Transverse colon (tissue), 4 donors: ENCODE results near the gene INSYN2B. TPM values are rescaled to one million over a fixed set of nuclear protein-coding genes. Genes with fewer than 3 reads are reported as not detected.

ENCODE experiments used
- DNase-seq: peaks from one replicate; pipeline ENCODE4 v3.0.0-alpha.2; 2019
- H3K27ac ChIP-seq, 4 donors: fragments of 200-600 bp; sonication (generic); 2 replicates each; pipeline ENCODE4 v1.5.1; 2016 to 2018; ENCODE audit warnings: inconsistent platforms in 4 of 4
- H3K27me3 ChIP-seq: fragments of 200-600 bp; sonication (generic); 2 replicates; pipeline ENCODE4 v1.5.1; 2017; ENCODE audit warnings: inconsistent platforms
- H3K36me3 ChIP-seq, 4 donors: fragments of 200-600 bp; sonication (generic); 2 replicates each; pipeline ENCODE4 v1.5.1; 2017 to 2019; ENCODE audit warnings: inconsistent platforms in 4 of 4
- H3K4me1 ChIP-seq, 4 donors: fragments of 200-600 bp; sonication (generic); 2 replicates each; pipeline ENCODE4 v1.5.1; 2017 to 2020; ENCODE audit warnings: inconsistent platforms in 4 of 4
- H3K4me3 ChIP-seq, 4 donors: fragments of 200-600 bp; sonication (generic); 1 replicate in 1 of 4; 2 replicates in 3 of 4; pipeline versions ENCODE4 v1.5.1 to v1.6.1; 2017 to 2019; ENCODE audit warnings: inconsistent platforms in 4 of 4
- H3K9me3 ChIP-seq, 2 donors: fragments of 200-600 bp; sonication (generic); 2 replicates each; pipeline ENCODE4 v1.5.1; 2017 to 2019; ENCODE audit warnings: inconsistent platforms in 2 of 2
- EP300 ChIP-seq: sonication (generic); formaldehyde crosslinking; IDR thresholded peaks from one replicate; pipeline ENCODE4 v1.6.1; 2017; ENCODE audit warnings: antibody characterized with exemption, low read depth
- POLR2A ChIP-seq: fragments of 450-650 bp; IDR thresholded peaks from one replicate; pipeline ENCODE4 v1.6.1; 2016; ENCODE audit warnings: antibody characterized with exemption, mild to moderate bottlenecking, moderate library complexity
- POLR2AphosphoS5 ChIP-seq, 3 donors: sonication (generic); formaldehyde crosslinking; IDR thresholded peaks; one replicate each; pipeline ENCODE4 v1.6.1; 2016; ENCODE audit warnings: antibody characterized with exemption in 3 of 3
- WGBS, 2 donors: methylation state at CpG; one replicate each; pipeline ENCODE4 v1.1.5; 2018; ENCODE audit warnings: low coverage in 1 of 2; 5-methylcytosine and 5-hydroxymethylcytosine counted together
- in situ Hi-C, 4 donors: fragments of 200-750 bp; cut with MboI; loops; one replicate each; pipeline versions ENCODE4 v1.15.0 to v1.15.1; 2017; ENCODE audit warnings: low sequenced_read_pairs in 3 of 4, low pct_ligation_motif_present in 1 of 4, low pct_unique_long_range_greater_than_20kb in 1 of 4
- intact Hi-C: fragments of 100-400 bp; cut with DNase I; formaldehyde crosslinking; loops from one replicate; pipeline ENCODE4 v1.15.1; 2023; ENCODE audit warnings: low total_unique reads
- total RNA-seq, 4 donors: library from RNA; depleted of rRNA; stranded (reverse); fragments of >200 nt; gene quantifications; one replicate each; pipeline ENCODE4 v1.1.0, GENCODE V29; 2016
- TF ChIP-seq, protein P1 (sequence below), 5 experiments: fragments of 200-600 bp in 3 of 5; fragments of 450-650 bp in 2 of 5; sonication (generic) in 3 of 5; IDR thresholded peaks; 1 replicate in 2 of 5; 2 replicates in 3 of 5; pipeline ENCODE4 v1.5.1; 2016 to 2017; ENCODE audit warnings: antibody characterized with exemption in 5 of 5, inconsistent platforms in 3 of 5, mild to moderate bottlenecking in 2 of 5, moderate library complexity in 1 of 5

The INSYN2B gene
- total RNA-seq, 4 donors from 2014 or later, result not detected

DNA sequence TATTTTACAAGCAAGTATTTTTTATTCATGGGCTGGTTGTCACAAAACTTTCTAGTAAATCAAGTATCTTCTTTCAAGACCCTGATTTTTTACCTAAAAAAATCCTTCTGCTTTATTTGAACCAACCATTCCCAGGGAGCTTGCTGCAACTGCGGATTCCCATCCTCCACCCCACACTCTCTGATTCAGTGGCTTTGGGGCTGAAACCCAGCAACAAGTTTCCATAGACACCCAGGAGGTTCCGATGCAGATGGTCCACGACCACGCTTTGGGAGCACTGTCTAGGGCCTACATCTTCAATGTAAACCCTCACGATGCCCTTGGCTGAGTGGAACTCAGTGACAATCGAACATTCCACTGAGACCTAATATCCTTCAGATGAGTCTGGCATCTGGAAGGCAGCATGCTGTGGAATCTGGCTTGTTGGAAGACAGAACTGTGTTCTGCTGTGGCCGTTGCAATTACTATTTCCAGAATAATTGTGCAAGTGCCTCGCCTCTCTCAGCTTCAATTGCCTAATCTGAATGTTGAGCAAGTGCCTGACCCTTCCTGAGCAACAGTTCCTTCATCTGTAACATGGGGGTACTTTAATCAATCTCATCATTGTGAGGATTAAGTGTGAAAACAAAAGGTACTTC is 105.1 kb downstream of the INSYN2B start:
- in situ Hi-C loops, result no loop called here
- no peak for DNase-seq
- 73 to 80% methylated on average over 5 to 8 of the region's 8 CpGs for WGBS, 2 donors
- H3K36me3 ChIP-seq, result no peaks in the 10 kb centered on the region
- no peaks in the 10 kb centered on the region for H3K27me3 ChIP-seq
- H3K9me3 ChIP-seq, result no peaks in the 10 kb centered on the region
- H3K27ac ChIP-seq, result peak overlapping the region in 1 of 4 donors; percentile 17
- no peak overlapping the region for H3K4me3 ChIP-seq
- intact Hi-C loops, result no loop called here
- no peaks in the 10 kb centered on the region for H3K4me1 ChIP-seq
- TF ChIP-seq, protein P1, sequence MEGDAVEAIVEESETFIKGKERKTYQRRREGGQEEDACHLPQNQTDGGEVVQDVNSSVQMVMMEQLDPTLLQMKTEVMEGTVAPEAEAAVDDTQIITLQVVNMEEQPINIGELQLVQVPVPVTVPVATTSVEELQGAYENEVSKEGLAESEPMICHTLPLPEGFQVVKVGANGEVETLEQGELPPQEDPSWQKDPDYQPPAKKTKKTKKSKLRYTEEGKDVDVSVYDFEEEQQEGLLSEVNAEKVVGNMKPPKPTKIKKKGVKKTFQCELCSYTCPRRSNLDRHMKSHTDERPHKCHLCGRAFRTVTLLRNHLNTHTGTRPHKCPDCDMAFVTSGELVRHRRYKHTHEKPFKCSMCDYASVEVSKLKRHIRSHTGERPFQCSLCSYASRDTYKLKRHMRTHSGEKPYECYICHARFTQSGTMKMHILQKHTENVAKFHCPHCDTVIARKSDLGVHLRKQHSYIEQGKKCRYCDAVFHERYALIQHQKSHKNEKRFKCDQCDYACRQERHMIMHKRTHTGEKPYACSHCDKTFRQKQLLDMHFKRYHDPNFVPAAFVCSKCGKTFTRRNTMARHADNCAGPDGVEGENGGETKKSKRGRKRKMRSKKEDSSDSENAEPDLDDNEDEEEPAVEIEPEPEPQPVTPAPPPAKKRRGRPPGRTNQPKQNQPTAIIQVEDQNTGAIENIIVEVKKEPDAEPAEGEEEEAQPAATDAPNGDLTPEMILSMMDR (IDR thresholded peaks at IDR 0.05), result no peak
- TF ChIP-seq POLR2AphosphoS5 (IDR thresholded peaks at IDR 0.05) (no peak), POLR2A (no peak), EP300 (no peak)

DNA sequence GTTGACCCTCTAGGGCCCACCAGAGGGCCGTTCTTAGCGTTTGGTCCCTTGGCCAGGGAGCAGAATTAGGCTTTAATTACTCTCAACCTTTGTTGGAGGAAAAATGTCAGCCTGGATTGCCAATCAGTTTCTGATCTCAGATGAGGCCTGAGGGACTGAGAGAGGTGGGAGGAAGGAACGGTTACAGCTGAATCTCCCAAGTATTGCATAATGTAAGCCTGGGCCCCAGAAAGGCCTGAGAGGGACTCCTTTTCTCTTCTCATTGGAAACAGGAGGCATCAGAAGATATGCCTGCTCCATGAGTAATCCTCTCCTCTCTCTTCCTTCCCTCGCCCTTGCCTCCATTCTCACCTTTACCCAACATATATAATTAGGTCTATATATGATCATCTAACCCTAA is 105.7 kb downstream of the INSYN2B start:
- Histone ChIP-seq H3K9me3 (no peaks in the 10 kb centered on the region), H3K4me3 (no peak overlapping the region), H3K36me3 (no peaks in the 10 kb centered on the region), H3K4me1 (no peaks in the 10 kb centered on the region), H3K27ac (peak overlapping the region in 1 of 4 donors; percentile 17), H3K27me3 (no peaks in the 10 kb centered on the region)
- in situ Hi-C loops (no loop called here), intact Hi-C loops (no loop called here)
- no peak for TF ChIP-seq EP300
- TF ChIP-seq POLR2AphosphoS5 (IDR thresholded peaks at IDR 0.05), result no peak
- TF ChIP-seq POLR2A, result no peak
- TF ChIP-seq, protein P1 (IDR thresholded peaks at IDR 0.05), result no peak
- 69 to 80% methylated on average over 1 to 4 of the region's 4 CpGs for WGBS, 2 donors
- DNase-seq, result no peak

DNA sequence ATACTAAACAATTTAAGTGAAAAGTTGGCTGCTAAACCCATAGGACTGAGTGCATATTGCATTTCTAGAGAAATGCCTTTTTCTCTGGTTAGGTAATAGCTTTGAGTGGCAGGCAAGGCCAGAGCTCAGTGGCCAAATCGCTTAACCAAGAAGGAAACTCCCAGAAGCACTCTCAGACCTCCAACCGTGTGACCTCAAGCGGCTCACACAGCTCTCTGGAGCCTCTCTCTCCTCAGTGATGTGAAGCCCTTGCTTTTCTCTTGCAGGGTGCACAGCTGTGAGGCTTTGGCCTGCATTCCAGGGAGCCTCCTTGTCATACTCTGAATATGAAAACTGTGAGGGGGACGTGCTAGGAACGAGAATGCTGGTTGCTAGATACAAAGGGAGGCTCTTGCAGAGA is 106.7 kb downstream of the INSYN2B start:
- Histone ChIP-seq H3K36me3 (no peaks in the 10 kb centered on the region), H3K9me3 (no peaks in the 10 kb centered on the region), H3K4me3 (no peak overlapping the region), H3K4me1 (no peaks in the 10 kb centered on the region), H3K27me3 (no peaks in the 10 kb centered on the region), H3K27ac (no peak overlapping the region)
- in situ Hi-C loops, result no loop called here
- intact Hi-C loops, result no loop called here
- no peak for DNase-seq
- TF ChIP-seq POLR2AphosphoS5 (IDR thresholded peaks at IDR 0.05) (no peak), EP300 (no peak), POLR2A (no peak)
- TF ChIP-seq, protein P1 (IDR thresholded peaks at IDR 0.05), result no peak
- WGBS, 2 donors, result 68% methylated on average over 5 of the region's 5 CpGs; no CpG with 5 or more reads in 1 of the 2 donors

DNA sequence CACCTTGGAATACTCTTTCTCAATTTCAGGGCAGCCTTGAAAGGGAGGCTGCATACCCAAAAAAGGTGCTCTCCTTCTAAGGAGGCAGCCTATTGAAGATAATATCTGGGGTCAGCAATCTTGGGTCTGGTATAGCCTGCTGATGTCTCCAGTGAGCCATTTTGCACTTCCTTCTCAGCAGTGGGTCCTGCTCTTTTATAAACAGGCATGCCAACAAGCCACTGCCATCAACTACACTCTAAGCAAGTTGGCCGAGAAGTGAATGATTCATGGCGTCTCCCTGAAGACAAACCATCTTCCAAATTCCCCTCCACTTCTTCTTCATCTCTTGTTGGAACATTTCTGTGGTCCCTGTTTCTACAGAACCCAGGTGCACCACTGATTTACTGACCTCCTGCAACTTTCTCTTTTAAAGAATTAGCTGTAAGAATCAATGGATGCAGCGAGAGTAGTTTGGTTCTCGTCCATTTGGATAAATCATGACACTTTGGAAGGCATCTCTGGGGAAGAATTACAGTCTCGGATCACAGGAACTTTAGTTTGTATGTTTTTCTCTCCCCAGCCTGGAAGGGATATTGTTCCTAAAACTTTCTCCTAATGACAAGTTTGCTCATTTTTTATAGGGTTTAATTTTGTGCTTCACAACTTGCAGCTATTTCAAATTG is 108.3 kb downstream of the INSYN2B start:
- H3K27ac ChIP-seq, result no peak overlapping the region
- no peaks in the 10 kb centered on the region for H3K36me3 ChIP-seq
- H3K4me3 ChIP-seq, result no peak overlapping the region
- no peaks in the 10 kb centered on the region for H3K9me3 ChIP-seq
- TF ChIP-seq, protein P1 (IDR thresholded peaks at IDR 0.05), result no peak
- no peak for TF ChIP-seq POLR2A
- no peak for TF ChIP-seq POLR2AphosphoS5 (IDR thresholded peaks at IDR 0.05)
- TF ChIP-seq EP300, result no peak
- no peaks in the 10 kb centered on the region for H3K4me1 ChIP-seq
- WGBS, 2 donors, result 80% methylated on average over 5 of the region's 5 CpGs
- in situ Hi-C loops, result no loop called here
- DNase-seq, result no peak
- intact Hi-C loops, result no loop called here
- H3K27me3 ChIP-seq, result no peaks in the 10 kb centered on the region
